ENCODE measurements around the gene MED13L.

- TF ChIP-seq, protein P1, sequence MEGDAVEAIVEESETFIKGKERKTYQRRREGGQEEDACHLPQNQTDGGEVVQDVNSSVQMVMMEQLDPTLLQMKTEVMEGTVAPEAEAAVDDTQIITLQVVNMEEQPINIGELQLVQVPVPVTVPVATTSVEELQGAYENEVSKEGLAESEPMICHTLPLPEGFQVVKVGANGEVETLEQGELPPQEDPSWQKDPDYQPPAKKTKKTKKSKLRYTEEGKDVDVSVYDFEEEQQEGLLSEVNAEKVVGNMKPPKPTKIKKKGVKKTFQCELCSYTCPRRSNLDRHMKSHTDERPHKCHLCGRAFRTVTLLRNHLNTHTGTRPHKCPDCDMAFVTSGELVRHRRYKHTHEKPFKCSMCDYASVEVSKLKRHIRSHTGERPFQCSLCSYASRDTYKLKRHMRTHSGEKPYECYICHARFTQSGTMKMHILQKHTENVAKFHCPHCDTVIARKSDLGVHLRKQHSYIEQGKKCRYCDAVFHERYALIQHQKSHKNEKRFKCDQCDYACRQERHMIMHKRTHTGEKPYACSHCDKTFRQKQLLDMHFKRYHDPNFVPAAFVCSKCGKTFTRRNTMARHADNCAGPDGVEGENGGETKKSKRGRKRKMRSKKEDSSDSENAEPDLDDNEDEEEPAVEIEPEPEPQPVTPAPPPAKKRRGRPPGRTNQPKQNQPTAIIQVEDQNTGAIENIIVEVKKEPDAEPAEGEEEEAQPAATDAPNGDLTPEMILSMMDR (IDR thresholded peaks at IDR 0.05; ENCODE audit: insufficient read depth, low read length, poor library complexity, severe bottlenecking), result no peak
- TF ChIP-seq EZH2phosphoT487 (conservative IDR thresholded peaks at IDR 0.05; ENCODE audit: low read length), result no peak
These were observed 185.3 kb downstream of the MED13L start for GRCh38 chr12:116092162-116092561.

Data from SU-DHL-6 (cell line).